OCI-M2 (cell line): Measurements from ENCODE around the gene CFAP77.
"Not testable (repeated sequence)": the region's sequence is repeated elsewhere in the genome, so short reads cannot be mapped to it uniquely, and the experiment has no call there.

ENCODE experiments used
- DNase-seq: peaks from one replicate; lab custom pipeline; 2025; ENCODE audit not compliant: unreplicated experiment; lab: John Stamatoyannopoulos, UW

Gene CFAP77

GRCh38 chr9:132409828-132410528, at the start of gene CFAP77:
Gene CFAP77 (plus strand): TSS chr9:132410211. CDS start chr9:132410272, 61 bp downstream.
- DNase-seq, result no peak

DNA sequence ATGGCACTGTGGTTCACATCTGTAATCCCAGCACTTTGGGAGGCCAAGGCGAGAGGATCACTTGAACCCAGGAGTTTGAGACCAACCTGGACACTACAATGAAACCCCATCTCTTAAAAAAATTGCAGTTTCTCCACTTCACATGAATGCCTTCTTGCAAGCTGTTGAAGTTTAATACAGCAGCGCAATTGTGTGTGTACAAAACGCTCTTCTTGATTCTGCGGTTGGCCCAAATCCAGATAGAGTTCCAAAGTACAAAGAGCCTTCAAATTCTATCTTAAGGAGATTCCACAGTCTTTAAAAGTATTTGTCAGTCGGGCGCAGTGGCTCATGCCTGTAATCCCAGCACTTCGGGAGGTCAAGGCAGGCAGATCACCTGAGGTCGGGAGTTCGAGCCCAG, 45.9 kb upstream of the CFAP77 start:
- no peak for DNase-seq

DNA sequence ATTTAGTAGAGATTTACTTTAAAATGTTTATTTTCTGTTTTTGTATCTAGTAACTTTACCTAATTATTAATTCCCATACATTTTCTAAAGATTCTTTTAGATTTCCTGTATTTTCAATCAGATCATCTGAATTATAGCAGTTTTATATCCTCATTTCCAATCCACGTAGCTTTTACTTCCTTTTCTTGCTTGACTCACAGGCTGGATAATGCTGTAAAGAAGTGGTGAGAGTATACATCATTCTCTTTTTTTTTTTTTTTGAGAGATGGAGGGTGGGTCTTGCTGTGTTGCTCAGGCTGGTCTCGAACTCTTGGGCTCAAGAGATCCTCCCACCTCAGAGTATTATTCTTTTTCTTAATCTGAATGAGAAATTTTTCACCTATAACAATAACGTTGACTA, 44.0 kb upstream of the CFAP77 start:
- no peak for DNase-seq

- no peak for DNase-seq
These were observed 43.5 kb upstream of the CFAP77 start for GRCh38 chr9:132366481-132366880.

GRCh38 chr9:132367613-132368313, 42.2 kb upstream of the CFAP77 start:
- no peak for DNase-seq

- DNase-seq, result no peak
These were observed 40.6 kb upstream of the CFAP77 start for GRCh38 chr9:132369421-132369820.

- no peak for DNase-seq
These were observed 39.4 kb upstream of the CFAP77 start for GRCh38 chr9:132370592-132370991.

DNA sequence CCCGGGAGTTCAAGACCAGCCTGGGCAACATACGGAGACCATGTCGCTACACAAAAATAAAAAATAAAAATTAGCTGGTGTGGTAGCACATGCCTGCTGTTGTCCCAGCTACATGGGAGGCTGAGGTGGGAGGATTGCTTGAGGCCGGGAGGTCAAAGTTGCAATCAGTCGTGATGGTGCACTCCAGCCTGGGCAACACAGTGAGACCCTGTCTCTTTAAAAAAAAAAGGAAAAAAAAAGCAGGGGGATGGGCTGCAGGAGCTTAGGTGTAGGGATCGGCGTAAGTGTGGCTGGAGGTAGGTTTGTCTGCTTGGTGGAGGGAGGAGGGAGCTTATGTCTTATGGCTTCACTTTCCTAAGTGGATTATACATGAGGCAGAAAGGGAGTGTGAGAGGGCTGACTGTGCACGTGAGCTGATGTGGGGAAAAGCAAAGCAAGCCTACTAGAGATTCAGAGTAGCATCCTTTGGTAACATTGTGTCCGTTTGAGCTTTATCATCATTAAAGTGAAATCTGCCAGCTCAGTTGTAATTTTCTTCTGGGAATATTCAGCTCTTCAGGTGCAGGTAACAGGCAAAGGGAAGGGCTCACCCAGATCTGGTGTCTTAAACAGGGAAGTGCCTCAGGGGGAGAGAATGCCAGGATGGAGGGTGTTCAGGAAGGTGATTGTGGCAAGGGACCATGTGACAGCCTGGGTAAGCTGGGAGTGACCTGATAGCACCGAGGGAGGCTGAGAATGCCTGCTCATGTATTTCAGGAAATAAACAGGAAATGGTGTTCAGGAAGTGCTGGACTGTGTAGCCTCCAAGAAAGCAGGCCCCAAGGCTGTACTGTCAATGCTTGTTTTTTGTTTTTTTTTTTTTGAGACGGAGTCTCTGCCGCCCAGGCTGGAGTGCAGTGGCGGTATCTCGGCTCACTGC, 37.6 kb upstream of the CFAP77 start:
- DNase-seq, result no peak

DNA sequence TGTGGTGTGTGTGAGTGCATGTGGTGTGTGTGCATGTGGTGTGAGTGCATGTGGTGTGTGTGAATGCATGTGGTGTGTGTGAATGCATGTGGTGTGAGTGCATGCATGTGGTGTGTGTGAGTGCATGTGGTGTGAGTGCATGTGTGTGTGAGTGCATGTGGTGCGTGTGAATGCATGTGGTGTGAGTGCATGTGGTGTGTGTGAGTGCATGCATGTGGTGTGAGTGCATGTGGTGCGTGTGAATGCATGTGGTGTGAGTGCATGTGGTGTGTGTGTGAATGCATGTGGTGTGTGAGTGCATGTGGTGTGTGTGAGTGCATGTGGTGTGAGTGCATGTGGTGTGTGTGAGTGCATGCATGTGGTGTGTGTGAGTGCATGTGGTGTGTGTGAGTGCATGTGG, 32.2 kb upstream of the CFAP77 start:
- DNase-seq, result not testable (repeated sequence)

DNA sequence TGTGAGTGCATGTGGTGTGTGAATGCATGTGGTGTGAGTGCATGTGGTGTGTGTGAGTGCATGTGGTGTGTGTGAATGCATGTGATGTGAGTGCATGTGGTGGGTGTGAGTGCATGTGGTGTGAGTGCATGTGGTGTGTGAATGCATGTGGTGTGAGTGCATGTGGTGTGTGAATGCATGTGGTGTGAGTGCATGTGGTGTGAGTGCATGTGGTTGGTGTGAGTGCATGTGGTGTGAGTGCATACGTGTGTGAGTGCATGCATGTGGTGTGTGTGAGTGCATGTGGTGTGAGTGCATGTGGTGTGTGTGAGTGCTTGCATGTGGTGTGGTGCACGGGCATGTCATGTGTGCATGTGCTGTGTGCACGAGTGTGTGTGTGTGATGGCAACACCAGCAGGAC, 31.6 kb upstream of the CFAP77 start:
- not testable (repeated sequence) for DNase-seq

GRCh38 chr9:132381966-132382541, 28.0 kb upstream of the CFAP77 start:
- DNase-seq, result no peak

DNA sequence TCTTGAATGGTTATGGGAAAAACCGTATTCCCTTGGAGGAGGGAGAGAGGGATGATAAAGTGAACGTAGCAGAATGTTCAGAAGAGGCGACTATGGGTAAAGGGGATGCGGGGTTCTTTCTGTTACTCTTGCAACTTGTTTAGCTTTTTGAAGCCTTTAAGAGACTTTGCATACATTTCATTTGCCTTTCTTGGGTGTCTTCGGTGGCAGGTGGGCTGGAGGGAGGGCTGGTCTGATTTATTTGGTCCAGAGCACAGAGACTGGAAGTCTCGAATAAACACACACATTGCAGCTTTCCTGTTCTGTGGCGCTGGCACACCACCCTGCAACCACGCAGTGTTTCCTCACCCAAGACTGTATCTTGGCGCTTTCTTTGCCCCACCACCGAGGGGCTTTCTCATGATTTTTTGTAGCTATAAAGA, 26.5 kb upstream of the CFAP77 start:
- DNase-seq, result no peak

DNA sequence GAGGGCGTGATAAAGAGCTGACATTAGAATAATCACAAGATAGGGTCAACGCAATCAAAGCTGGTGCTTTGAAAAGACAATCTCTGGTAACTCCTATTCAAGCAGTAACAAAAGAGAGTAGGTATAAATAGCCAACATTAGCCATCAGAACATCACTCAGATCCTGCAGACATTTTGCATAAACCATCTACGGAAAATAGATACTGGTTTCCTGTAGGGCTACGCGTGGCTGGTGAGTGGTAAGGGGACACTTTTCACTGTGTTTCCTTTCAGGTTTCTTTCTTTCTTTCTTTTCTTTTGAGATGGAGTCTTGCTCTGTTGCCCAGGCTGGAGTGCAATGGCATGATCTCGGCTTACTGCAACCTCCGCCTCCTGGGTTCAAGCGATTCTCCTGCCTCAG, 25.6 kb upstream of the CFAP77 start:
- DNase-seq, result no peak

- DNase-seq, result no peak
These were observed 22.9 kb upstream of the CFAP77 start for GRCh38 chr9:132387133-132387532.

- no peak for DNase-seq
These were observed 19.0 kb upstream of the CFAP77 start for GRCh38 chr9:132390966-132391365.

DNA sequence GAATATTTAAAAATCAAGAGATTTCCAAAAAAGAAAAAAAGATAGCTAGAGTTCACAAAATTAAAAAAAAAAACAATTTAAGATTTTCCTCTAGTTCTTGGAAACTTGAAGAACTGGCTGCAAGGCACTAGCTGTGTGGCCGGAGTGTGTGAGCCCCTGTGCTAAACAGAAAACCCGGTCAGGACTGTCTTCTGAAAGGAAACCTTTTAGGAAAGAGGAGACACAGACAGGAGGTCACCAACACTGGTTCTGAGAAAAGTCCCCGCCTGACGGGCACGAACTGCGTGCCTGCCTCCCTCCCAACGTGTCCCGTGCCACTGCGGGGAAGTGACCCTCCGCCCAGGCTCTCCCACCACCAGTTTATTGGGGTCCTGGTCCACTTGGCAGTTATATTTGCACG, 18.6 kb upstream of the CFAP77 start:
- DNase-seq, result no peak

- no peak for DNase-seq
These were observed 14.5 kb upstream of the CFAP77 start for GRCh38 chr9:132395560-132395959.

GRCh38 chr9:132401824-132402223, 8.2 kb upstream of the CFAP77 start:
- no peak for DNase-seq

GRCh38 chr9:132404228-132404881, 5.7 kb upstream of the CFAP77 start:
- DNase-seq, result no peak

DNA sequence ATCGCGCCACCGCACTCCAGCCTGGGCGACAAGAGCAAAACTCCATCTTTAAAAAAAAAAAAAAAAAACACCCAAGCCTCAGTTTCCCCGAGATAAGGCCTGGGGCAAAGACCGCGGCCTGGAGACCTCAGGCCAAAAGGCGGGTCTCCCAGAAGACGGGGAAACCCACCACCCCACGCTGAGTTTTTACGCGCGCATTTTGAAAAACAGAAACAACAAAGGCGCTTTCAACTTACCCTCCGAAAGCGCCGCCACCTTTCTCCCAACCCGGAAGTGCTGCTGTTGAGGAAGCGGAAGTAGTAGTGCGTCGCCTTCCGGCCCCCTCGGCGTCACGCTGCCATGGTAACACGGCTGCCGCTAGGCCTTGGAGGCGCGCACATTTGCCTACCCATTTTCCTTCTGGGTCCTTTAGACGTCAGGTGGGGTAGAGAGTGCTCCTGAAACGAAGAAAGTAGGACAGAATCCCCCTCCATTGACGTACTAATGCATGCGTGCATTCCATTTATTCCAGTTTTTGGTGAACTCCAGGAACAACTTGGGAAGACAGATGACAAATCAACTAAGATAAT, 3.4 kb upstream of the CFAP77 start, which contains the start of gene TTF1:
Gene TTF1, minus strand, starts transcription at position 287 of the 569 bp plus-strand sequence. CDS start 4,019 bp downstream, outside the sequence.
- peak; percentile 21 for DNase-seq
